B cell (primary cell): ENCODE data around the gene GNGT2. TPM values are rescaled to one million over a fixed set of nuclear protein-coding genes. Genes with fewer than 3 reads are reported as not detected.
"Not testable (repeated sequence)": the region's sequence is repeated elsewhere in the genome, so short reads cannot be mapped to it uniquely, and the experiment has no call there.

ENCODE experiments used
- ATAC-seq: fragments of 200-7000 bp; cut with Tn5 transposase; one replicate; pipeline ENCODE4 v1.10.0; 2021; ENCODE audit warnings: low read depth, mild to moderate bottlenecking, moderate number of reproducible peaks, moderate library complexity
- CTCF ChIA-PET: fragments of 350-600 bp; sonication (Branson Sonifier 250); formaldehyde crosslinking; loops from one replicate; lab custom pipeline; 2021; ENCODE audit warnings: antibody characterized with exemption, inconsistent platforms; lab: Charles Lee
- POLR2A ChIA-PET: fragments of 350-600 bp; sonication (Branson Sonifier 250); formaldehyde crosslinking; loops from one replicate; lab custom pipeline; 2021; ENCODE audit warnings: antibody characterized with exemption; lab: Charles Lee
- DNase-seq: peaks from one replicate; pipeline ENCODE4 v3.0.0; 2013
- H2AFZ ChIP-seq: 2 replicates; pipeline ENCODE4 v1.6.1; 2012; ENCODE audit warnings: mild to moderate bottlenecking, low read depth, low read length; ENCODE audit not compliant: insufficient read depth, poor library complexity, severe bottlenecking
- H3K27ac ChIP-seq, 2 donors: 1 replicate in 1 of 2; 2 replicates in 1 of 2; pipeline ENCODE4 v1.5.1; 2012 to 2013; ENCODE audit warnings: low read length in 2 of 2, mild to moderate bottlenecking in 2 of 2, moderate library complexity in 1 of 2
- H3K27me3 ChIP-seq, 4 experiments: fragments of 200-600 bp in 1 of 4; sonication (generic) in 1 of 4; replicated peaks in 1 of 4; 1 replicate in 2 of 4; 2 replicates in 2 of 4; pipeline versions ENCODE4 v1.6.1 to v1.7.0; 2013 to 2016; ENCODE audit warnings: low read length in 3 of 4, mild to moderate bottlenecking in 2 of 4, mixed read lengths in 1 of 4, moderate library complexity in 1 of 4; ENCODE audit not compliant: insufficient read depth in 4 of 4, control insufficient read depth in 3 of 4; ENCODE audit errors: control extremely low read depth in 1 of 4
- H3K36me3 ChIP-seq, 2 experiments: replicated peaks in 1 of 2; 1 replicate in 1 of 2; 2 replicates in 1 of 2; pipeline versions ENCODE4 v1.6.1 to v1.7.1; 2013; ENCODE audit warnings: low read length in 1 of 2; ENCODE audit not compliant: insufficient read depth in 2 of 2, control insufficient read depth in 1 of 2; ENCODE audit errors: control extremely low read depth in 1 of 2, extremely low read depth in 1 of 2
- H3K4me1 ChIP-seq, 2 donors: fragments of 200-600 bp in 1 of 2; sonication (generic) in 1 of 2; 1 replicate in 1 of 2; 2 replicates in 1 of 2; pipeline versions ENCODE4 v1.5.1 to v1.6.1; 2013 to 2017; ENCODE audit warnings: low read length in 2 of 2; ENCODE audit not compliant: control insufficient read depth in 2 of 2, insufficient read depth in 2 of 2
- H3K4me2 ChIP-seq: replicated peaks from 2 replicates; pipeline ENCODE3; 2012; ENCODE audit warnings: mild to moderate bottlenecking, low read depth, low read length; ENCODE audit not compliant: poor library complexity, severe bottlenecking
- H3K4me3 ChIP-seq, 5 experiments: fragments of 200-600 bp in 1 of 5; sonication (generic) in 1 of 5; 1 replicate in 3 of 5; 2 replicates in 2 of 5; pipeline versions ENCODE4 v1.5.1 to v1.7.0; 2011 to 2016; ENCODE audit warnings: low read length in 4 of 5, mild to moderate bottlenecking in 4 of 5, low read depth in 2 of 5, control low read depth in 1 of 5, moderate library complexity in 1 of 5; ENCODE audit not compliant: insufficient read depth in 1 of 5; ENCODE audit errors: control extremely low read depth in 1 of 5, extremely low read depth in 1 of 5
- H3K79me2 ChIP-seq: fragments of 200-600 bp; sonication (generic); one replicate; pipeline ENCODE4 v1.6.0; 2016; ENCODE audit warnings: low read length; ENCODE audit not compliant: control insufficient read depth, insufficient read depth
- H3K9ac ChIP-seq: fragments of 200-600 bp; sonication (generic); 2 replicates; pipeline ENCODE4 v1.6.1; 2017; ENCODE audit warnings: mild to moderate bottlenecking, low read length, moderate library complexity
- H3K9me3 ChIP-seq, 3 donors: one replicate each; pipeline versions ENCODE4 v1.6.1 to v1.7.1; 2013; ENCODE audit warnings: low read length in 2 of 3; ENCODE audit not compliant: control insufficient read depth in 2 of 3, insufficient read depth in 1 of 3; ENCODE audit errors: control extremely low read depth in 1 of 3
- H4K20me1 ChIP-seq: 2 replicates; pipeline ENCODE4 v1.6.0; 2012; ENCODE audit warnings: mild to moderate bottlenecking, low read length; ENCODE audit not compliant: insufficient read depth, control insufficient read depth, poor library complexity, severe bottlenecking
- H3K27ac Mint-ChIP-seq: one replicate; pipeline ENCODE4 v1.8.0; 2021; ENCODE audit warnings: mixed read lengths
- H3K27me3 Mint-ChIP-seq: one replicate; pipeline ENCODE4 v1.8.0; 2021; ENCODE audit warnings: mixed read lengths
- H3K4me1 Mint-ChIP-seq: one replicate; pipeline ENCODE4 v1.8.0; 2021; ENCODE audit warnings: mixed read lengths
- H3K4me3 Mint-ChIP-seq: one replicate; pipeline ENCODE4 v1.8.0; 2021; ENCODE audit warnings: mixed read lengths
- H3K9me3 Mint-ChIP-seq: one replicate; pipeline ENCODE4 v1.8.0; 2022; ENCODE audit warnings: mixed read lengths; ENCODE audit not compliant: insufficient read depth
- WGBS: methylation state at CpG from one replicate; pipeline ENCODE4 v1.1.5; 2013; ENCODE audit warnings: missing lambda C conversion rate; ENCODE audit not compliant: insufficient coverage; 5-methylcytosine and 5-hydroxymethylcytosine counted together
- intact Hi-C: fragments of 100-400 bp; cut with micrococcal nuclease; formaldehyde crosslinking; loops from one replicate; pipeline ENCODE4 v1.10.0; 2022
- polyA plus RNA-seq: library from polyadenylated mRNA; depleted of rRNA; stranded (reverse); fragments of >200 nt; gene quantifications from 2 replicates; pipeline ENCODE4 v1.2.3, GENCODE V29; 2012
- total RNA-seq, 2 donors: library from RNA; stranded (reverse); fragments of 120-200 nt in 1 of 2; gene quantifications; 1 replicate in 1 of 2; 2 replicates in 1 of 2; pipeline versions ENCODE4 v1.2.3 to v1.2.4, GENCODE V29; 2013 to 2022

GNGT2 gene
- total and polyA plus RNA-seq, 2 donors (not counting 1 experiment from before 2014, with no cell fraction given) = 5.1 to 11.1 TPM

- CTCF ChIA-PET, H3K27ac Mint-ChIP-seq, H4K20me1 ChIP-seq, H2AFZ ChIP-seq, H3K27me3 ChIP-seq, H3K4me1 ChIP-seq, H3K9ac ChIP-seq, H3K4me3 ChIP-seq, ATAC-seq, H3K36me3 ChIP-seq, H3K4me1 Mint-ChIP-seq, H3K4me2 ChIP-seq, POLR2A ChIA-PET, H3K27ac ChIP-seq, intact Hi-C loops, DNase-seq, H3K79me2 ChIP-seq, H3K4me3 Mint-ChIP-seq: not testable (repeated sequence)
- H3K9me3 Mint-ChIP-seq = peaks cover 18% of the 10 kb centered on the region
- H3K9me3 ChIP-seq = peaks cover 4 to 27% (median 26%) of the 10 kb centered on the region in 3 donors
- H3K27me3 Mint-ChIP-seq = peaks cover 26% of the 10 kb centered on the region
- WGBS = 92% methylated on average over 3 of the region's 11 CpGs
These were observed 34.4 kb downstream of the GNGT2 start for GRCh38 chr17:49175978-49176377.

- H3K4me1 ChIP-seq, H4K20me1 ChIP-seq, H3K4me3 Mint-ChIP-seq, POLR2A ChIA-PET, H3K4me1 Mint-ChIP-seq, H3K36me3 ChIP-seq, H3K4me3 ChIP-seq, ATAC-seq, DNase-seq, H3K27ac ChIP-seq, H3K9ac ChIP-seq, H2AFZ ChIP-seq, intact Hi-C loops, H3K4me2 ChIP-seq, H3K79me2 ChIP-seq, H3K27ac Mint-ChIP-seq: not testable (repeated sequence)
- no CpG with 5 or more reads among the region's 3 CpGs for WGBS
- H3K9me3 Mint-ChIP-seq = peaks cover 11% of the 10 kb centered on the region
- Histone ChIP-seq H3K9me3 (peaks cover 2 to 12% (median 11%) of the 10 kb centered on the region in 3 donors), H3K27me3 (peaks cover 0 to 27% (median 15%) of the 10 kb centered on the region in 4 experiments)
- peaks cover 55% of the 10 kb centered on the region for H3K27me3 Mint-ChIP-seq
- CTCF ChIA-PET = interaction anchor here (1.1 to 2.4 kb wide), 3 partner anchors 9 to 57 kb away, joined by 3 to 10 read pairs (median 3); no protein-coding TSS in a partner anchor
These were observed 39.7 kb downstream of the GNGT2 start for GRCh38 chr17:49170711-49171110.
